G401 (cell line): ENCODE results near the gene HOXB13. TPM values are rescaled to one million over a fixed set of nuclear protein-coding genes. Genes with fewer than 3 reads are reported as not detected.

Source experiments
- total RNA-seq: library from RNA; depleted of rRNA; stranded (reverse); fragments of >200 nt; shearing (Covaris generic); gene quantifications from 2 replicates; pipeline ENCODE4 v1.2.3, GENCODE V29; 2014; rRNA removed

HOXB13 gene
- total RNA-seq, 1 experiment from 2014 or later: 60.5 TPM

Other genes with a start within 250 kb of the HOXB13 start
- gene HOXB1, start 197.7 kb downstream of the HOXB13 start, total RNA-seq: not detected in 2 replicates
- gene HOXB2, start 183.6 kb downstream of the HOXB13 start, total RNA-seq: 8.9 and 19.7 TPM in 2 replicates
- 0.78 and 2.2 TPM in 2 replicates for gene HOXB4, start 150.4 kb downstream of the HOXB13 start, total RNA-seq
- gene HOXB3, start 138.5 kb downstream of the HOXB13 start, total RNA-seq: 0.74 and 12.0 TPM in 2 replicates
- 1.7 TPM in 1 of 2 replicates, not detected in the other for gene HOXB5, start 135.0 kb downstream of the HOXB13 start, total RNA-seq
- 0.92 and 2.0 TPM in 2 replicates for gene HOXB6, start 123.8 kb downstream of the HOXB13 start, total RNA-seq
- 9.1 and 12.8 TPM in 2 replicates for gene HOXB7, start 117.7 kb downstream of the HOXB13 start, total RNA-seq
- 0.10 TPM in 1 of 2 replicates, not detected in the other for gene HOXB8, start 113.5 kb downstream of the HOXB13 start, total RNA-seq
- 1.8 and 4.1 TPM in 2 replicates for gene HOXB9, start 102.4 kb downstream of the HOXB13 start, total RNA-seq
- 8.2 TPM in 1 of 2 replicates, not detected in the other for gene PRAC1, start 6.2 kb downstream of the HOXB13 start, total RNA-seq
- gene PRAC2, start 5.6 kb downstream of the HOXB13 start, total RNA-seq: 9.5 and 42.2 TPM in 2 replicates
- gene TTLL6, start 88.5 kb upstream of the HOXB13 start, total RNA-seq: 6.9 and 9.4 TPM in 2 replicates
- 37.8 and 66.1 TPM in 2 replicates for gene CALCOCO2, start 102.3 kb upstream of the HOXB13 start, total RNA-seq
- 62.0 and 83.3 TPM in 2 replicates for gene ATP5MC1, start 164.0 kb upstream of the HOXB13 start, total RNA-seq
- 71.2 and 71.3 TPM in 2 replicates for gene UBE2Z, start 179.7 kb upstream of the HOXB13 start, total RNA-seq
- 206 and 275 TPM in 2 replicates for gene SNF8, start 216.1 kb upstream of the HOXB13 start, total RNA-seq
- gene GIP, start 239.8 kb upstream of the HOXB13 start, total RNA-seq: 0.20 and 1.5 TPM in 2 replicates